Superior temporal gyrus (tissue), 1 donor: ENCODE results near the gene ATP6V0A1.
"Not testable (repeated sequence)": the region's sequence is repeated elsewhere in the genome, so short reads cannot be mapped to it uniquely, and the experiment has no call there.

Experiments used
- DNase-seq: peaks from one replicate; pipeline ENCODE4 v3.0.0-alpha.2; 2016; ENCODE audit errors: extremely low spot score

The ATP6V0A1 gene

GRCh38 chr17:42458497-42459255 is at the start of gene ATP6V0A1:
ATP6V0A1 (plus strand) TSS chr17:42458878; CDS start chr17:42460895, 2,017 bp downstream.
- DNase-seq, result peak; percentile 85

DNA sequence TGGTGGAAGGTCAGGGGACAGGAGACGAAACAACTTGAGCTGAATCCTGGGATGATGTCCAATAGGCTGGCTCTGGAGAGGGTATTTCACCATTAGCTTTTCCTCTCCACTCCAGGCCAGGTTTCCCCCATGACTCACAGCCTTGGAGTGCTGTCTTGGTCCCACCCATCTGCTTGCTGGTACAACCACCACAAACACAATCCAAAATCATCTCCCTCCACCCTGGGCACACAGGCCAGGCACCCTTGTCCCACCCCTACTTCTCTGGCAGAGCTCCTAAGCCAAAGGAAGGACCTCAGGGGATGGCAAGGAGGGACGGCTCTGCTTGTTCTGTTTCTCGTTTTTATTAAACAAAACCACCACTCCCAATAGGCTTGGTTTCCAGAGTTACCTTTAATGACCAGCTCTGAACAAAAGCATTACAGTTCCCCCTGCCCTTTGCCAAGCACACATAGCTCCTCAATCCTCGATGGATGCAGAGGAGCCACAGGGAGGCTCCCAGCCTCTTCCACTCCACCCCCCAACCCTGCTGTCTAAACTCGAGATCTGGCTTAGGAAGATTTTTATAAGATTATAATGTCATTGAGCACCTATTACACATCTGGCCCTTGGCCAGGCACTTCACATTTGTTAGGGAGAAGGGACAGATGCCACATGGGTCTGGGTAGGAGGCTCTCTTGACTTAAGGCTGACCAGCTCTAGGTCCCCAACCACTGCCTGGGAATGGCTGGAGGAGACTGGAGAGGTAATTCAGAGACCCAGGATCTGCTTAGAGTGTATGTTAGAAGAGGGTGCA is 49.0 kb upstream of the ATP6V0A1 start:
- no peak for DNase-seq

DNA sequence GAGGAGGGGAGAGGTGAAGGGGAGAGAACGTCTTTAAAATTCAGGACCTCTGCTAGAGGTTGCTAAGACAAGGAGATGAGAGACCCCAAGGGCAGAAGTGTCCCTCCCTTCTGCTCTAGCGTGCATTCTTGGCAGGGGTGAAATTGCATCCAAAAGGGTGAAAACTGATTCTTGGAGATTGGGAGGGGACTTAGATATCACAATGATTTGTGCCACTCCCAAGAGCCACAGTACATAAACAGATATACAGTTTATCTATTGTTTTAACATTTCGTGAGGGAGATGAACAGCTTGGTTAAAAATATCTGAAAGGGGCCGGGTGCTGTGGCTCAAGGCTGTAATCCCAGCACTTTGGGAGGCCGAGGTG is 48.4 kb upstream of the ATP6V0A1 start:
- DNase-seq, result peak; percentile 8

DNA sequence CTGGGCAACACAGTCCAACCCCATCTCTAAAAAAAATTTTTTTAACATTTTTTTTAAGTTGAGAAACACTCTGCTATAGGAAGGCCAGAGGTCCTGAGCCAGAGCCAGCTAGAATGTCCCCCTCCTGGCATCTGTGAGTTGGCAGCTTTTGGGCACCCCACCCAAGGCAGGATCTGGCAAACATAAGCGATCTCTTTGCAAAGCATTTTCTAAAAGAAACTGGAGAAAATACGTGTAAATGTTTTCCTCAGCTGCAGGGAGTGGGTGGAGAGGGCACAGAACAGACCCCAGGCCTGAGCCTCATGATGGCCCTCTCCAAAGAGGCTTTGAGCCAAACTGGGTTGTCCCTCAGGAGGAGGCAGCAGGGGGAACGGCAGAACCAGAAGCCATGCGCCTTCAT is 47.3 kb upstream of the ATP6V0A1 start:
- peak; percentile 9 for DNase-seq

DNA sequence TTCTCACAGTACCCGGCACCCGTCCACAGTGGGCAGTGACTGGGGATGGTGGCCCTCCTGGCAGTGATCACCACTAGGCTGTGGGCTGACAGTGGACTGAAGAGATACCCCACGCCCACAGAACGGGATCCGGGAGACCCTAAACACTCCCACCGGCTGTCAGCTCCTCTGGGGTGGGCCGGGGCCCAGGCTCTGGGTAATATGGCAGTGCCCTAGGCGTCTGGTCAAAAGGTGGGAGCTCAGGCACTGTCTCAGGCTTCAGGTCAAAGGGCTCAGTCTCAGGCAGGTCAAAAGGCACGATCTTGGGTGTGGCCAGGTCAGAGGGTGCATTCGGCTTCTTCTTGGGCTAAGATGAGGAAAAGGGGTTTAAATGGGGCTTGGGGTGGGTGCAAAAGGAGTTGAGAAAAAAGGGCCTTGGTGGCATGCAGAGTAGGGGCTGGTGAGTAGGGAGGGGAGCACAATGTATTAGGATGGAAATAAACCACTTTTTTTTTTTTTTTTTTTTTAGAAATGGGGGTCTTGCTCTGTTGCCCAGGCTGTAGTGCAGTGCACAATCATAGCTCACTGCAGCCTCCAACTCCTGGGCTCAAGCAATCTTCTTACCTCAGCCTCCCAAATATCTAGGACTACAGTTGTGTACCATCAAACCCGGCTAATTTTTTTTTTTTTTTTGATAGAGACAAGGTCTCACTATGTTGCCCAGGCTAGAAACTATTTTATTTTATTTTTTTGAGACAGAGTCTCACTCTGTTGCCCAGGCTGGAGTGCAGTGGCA is 46.6 kb upstream of the ATP6V0A1 start:
- DNase-seq, result no peak

DNA sequence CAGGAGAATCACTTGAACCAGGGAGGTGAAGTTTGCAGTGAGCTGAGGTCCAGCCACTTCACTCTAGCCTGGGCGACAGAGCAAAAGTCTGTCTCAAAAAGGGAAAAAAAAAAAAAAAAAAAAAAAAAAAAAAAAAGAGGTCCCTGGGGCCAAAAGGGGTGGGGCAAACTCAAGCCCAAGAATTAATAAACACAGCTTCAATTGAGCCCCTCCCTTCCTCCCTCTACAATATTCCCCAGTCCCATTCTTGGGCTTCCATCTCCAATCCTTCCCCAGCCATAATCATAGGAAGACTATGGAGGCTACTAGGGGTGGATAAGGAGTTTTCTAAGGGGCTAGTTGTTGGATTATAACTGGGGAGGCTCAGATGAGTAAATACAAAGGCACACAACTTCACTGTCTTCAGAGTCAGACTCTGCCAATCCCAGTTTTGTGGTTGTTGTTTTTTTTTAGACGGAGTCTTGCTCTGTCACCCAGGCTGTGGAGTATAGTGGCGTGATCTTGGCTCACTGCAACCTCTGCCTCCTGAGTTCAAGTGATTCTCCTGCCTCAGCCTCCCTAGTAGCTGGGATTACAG is 45.1 kb upstream of the ATP6V0A1 start:
- DNase-seq, result peak; percentile 6

DNA sequence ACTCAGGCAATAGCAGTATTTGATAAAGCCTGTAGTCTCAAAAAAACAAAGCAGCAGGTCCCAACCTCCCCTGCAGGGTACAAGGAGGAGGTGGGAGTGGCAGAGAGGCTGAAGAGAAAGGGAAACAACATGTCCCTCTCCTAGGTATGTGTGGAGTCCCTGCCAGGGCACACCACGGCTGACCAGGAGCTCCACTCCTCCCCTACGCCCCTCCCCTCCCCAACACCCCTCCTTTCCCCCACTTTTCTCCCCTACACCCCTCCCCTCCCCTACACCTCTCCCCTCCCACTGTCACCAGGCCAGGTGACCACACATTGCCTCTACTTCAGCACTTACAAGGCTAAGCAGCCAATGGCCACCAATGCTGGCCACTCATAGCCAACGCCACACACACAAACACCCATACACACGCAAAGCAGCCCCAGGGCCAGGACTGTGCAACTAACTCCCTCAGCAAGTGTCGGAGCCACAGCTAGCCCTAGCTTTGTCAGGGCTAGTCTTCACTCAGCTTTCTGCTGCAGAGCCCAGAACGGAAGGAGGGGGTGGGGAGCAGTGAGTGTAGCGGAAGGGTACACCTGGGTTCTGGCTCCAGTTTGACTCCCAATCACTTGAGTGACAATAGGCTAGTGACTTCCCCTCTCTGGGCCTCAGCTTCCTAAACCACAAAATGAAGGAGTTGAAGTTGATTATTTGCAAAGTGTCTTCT is 43.8 kb upstream of the ATP6V0A1 start:
- DNase-seq, result no peak

DNA sequence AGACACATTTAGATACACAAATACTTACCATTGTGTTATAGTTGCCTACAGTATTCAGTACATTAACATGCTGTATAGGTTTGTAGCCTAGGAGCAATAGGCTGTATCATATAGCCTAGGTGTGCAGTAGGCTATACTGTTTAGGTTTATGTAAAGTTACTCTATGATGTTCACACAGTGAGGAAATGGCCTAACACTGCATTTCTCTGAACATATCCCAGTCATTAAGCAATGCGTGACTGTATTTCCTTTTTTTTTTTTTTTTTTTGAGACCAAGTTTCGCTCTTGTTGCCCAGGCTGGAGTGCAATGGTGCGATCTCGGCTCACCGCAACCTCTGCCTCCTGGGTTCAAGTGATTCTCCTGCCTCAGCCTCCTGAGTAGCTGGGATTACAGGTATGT is 40.7 kb upstream of the ATP6V0A1 start:
- DNase-seq, result not testable (repeated sequence)

DNA sequence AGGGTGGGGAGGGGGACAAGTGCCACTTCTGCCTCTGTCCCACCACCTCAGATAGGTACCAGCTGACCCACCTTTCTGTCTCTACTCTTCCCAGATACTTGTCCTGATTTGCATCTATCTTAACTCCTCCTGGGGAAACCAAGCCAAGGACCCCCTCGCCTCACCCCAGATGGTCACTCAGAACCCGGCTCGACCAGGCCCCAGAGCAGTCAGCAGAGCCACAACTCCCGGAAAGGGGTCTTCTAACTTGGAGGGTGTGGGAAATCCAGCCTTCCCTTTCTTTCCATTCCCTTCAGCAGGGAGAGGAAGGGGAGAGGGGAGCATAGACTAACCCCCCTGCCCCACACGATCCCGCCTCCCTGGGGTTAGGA is 37.6 kb upstream of the ATP6V0A1 start:
- DNase-seq, result no peak

DNA sequence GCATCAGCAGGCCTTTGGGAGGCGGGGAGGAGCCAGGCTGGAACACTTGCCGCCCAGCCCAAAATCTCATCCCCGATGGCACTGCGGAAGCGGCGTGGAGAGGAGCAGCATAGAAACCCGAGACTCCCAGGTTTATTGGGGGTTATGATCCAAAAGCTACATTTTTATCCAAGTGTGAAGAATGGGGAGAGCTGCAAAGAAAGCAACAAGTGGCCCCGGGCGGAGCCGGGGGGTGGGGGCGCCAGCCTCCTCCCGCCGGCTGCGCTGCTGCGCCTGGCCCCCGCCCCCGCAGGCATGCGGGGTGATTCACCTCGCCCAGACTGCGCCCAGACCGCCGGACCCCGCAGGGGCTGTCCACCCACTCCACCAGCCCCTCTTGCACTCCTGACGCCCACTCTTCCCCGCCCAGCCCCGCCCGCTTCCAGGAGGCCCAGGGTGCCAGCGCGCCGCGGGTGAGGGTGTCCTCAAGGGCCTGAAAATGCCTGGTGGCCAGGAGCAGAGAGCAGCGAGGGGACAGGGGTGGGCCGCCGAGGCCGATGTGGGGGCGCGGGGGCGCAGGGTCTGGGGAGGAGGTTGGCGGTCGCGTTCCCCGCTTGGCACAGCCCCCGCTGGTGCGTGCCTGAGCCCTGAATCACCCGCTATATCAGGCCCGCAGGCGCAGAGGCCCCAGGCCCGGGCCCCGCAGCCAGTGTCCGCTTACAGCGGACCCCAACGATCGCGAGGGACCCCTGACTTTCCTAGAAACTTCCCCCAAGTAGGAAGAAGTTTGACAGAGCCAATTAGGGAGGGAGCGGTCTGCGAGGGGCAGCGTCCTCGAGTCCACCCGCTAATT is 37.0 kb upstream of the ATP6V0A1 start:
- no peak for DNase-seq

- DNase-seq, result no peak
These were observed 36.2 kb upstream of the ATP6V0A1 start for GRCh38 chr17:42422412-42422957.

DNA sequence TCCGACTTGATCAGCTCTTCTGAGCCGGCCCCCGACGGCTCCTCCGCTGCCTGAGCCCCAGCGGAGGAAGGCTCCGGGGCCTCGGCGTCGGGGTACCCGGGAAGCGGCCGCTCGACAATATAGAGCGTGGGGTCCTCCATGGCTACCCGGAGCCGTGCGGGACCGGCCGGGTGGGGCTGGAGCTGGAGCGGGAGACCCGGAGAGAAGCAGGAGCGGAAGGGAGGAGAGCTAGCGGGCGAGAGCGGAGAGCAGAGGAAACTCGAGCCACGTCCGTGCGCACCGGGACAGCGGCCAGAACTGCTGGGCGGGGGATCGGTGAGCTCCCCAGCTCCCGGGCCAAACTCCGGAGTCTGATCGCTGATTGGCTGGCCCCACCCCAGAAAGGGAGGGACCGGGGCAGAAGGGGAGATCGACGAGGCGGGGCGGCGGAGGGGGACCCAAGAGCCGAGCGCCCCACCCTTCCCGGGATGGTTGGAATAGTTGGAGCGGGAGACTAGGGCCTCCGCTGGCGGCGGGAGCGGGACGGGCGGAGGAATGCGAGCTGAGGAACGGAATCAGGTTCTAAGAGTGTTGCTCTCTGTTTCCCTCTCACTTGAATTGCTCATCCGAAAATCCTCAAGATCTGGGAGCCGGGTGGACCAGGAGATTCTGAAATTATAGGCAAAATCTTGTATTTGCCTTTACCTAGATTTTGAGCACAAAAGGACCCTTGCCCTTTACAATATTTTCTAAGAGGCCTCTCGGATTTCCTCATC is 35.5 kb upstream of the ATP6V0A1 start, which contains the start of gene CAVIN1:
TSS of gene CAVIN1 (minus strand) at position 299 of the 755 bp plus-strand sequence. CDS start at position 140, 159 bp downstream.
- peak; percentile 83 for DNase-seq

GRCh38 chr17:42423766-42424165 is 34.9 kb upstream of the ATP6V0A1 start:
- no peak for DNase-seq

DNA sequence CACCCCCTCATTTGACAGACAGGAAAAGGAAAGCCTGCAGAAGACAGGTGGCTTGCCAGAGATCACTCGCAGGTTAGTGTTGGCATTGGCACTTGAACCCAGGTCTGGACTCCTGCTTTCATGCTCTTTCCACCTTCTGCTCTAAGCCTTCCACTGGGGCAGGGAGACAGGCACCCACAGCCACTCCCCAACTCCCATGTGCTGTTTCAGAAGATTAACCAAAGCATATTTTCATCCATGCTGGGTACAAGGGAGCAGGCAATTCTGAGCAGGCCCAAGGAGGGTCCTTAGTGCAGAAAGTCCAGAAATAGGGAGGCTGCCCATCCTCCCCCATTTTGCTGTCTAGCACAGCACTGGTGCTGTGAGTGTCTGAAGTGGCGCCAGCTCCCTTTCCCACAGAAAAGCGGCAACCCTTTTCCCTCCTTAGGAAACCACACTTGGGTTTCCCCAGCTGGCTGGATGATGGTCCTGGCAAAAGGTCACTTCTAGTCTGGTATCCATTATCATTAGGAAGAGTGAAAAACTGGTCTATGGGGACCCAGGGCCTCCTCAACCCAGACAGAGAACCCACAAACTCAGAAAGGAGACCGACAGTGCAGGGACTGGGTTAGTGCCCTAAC is 33.6 kb upstream of the ATP6V0A1 start:
- no peak for DNase-seq

GRCh38 chr17:42428141-42428944 is 30.3 kb upstream of the ATP6V0A1 start:
- DNase-seq, result peak; percentile 88

- DNase-seq, result no peak
These were observed 28.8 kb upstream of the ATP6V0A1 start for GRCh38 chr17:42429726-42430447.

- no peak for DNase-seq
These were observed 26.9 kb upstream of the ATP6V0A1 start for GRCh38 chr17:42431758-42432161.
